Upper lobe of right lung (tissue), 1 donor: ENCODE measurements around the gene ERMARD. TPM values are rescaled to one million over a fixed set of nuclear protein-coding genes. Genes with fewer than 3 reads are reported as not detected.
A peak's percentile ranks its signal among the peaks of the same experiment; 100 is the strongest.

Source experiments
- ATAC-seq: fragments of 200-7000 bp; cut with Tn5 transposase; one replicate; pipeline ENCODE4 v1.9.1; 2020; ENCODE audit warnings: mild to moderate bottlenecking, moderate library complexity
- DNase-seq: peaks from one replicate; pipeline ENCODE4 v3.0.0-alpha.2; 2020
- H3K27ac ChIP-seq: fragments of 200-600 bp; one replicate; pipeline ENCODE4 v1.8.0; 2022
- H3K27me3 ChIP-seq: fragments of 200-600 bp; one replicate; pipeline ENCODE4 v1.8.0; 2022; ENCODE audit warnings: mild to moderate bottlenecking
- H3K36me3 ChIP-seq: fragments of 200-600 bp; one replicate; pipeline ENCODE4 v1.8.0; 2022
- H3K4me1 ChIP-seq: fragments of 200-600 bp; one replicate; pipeline ENCODE4 v1.8.0; 2022
- H3K4me3 ChIP-seq: fragments of 200-600 bp; one replicate; pipeline ENCODE4 v1.8.0; 2022; ENCODE audit warnings: mild to moderate bottlenecking
- H3K9me3 ChIP-seq: fragments of 200-600 bp; one replicate; pipeline ENCODE4 v1.8.0; 2022
- intact Hi-C: fragments of 100-400 bp; cut with DNase I; formaldehyde crosslinking; loops from one replicate; pipeline ENCODE4 v1.11.0; 2022
- total RNA-seq: library from RNA; stranded (reverse); fragmentation: NEBNext Ultra II Directional; extraction: Animal tissue kit (Norgen Biotek cat#: 25700); gene quantifications from one replicate; pipeline ENCODE4 v1.2.1, GENCODE V29; 2021
- TF ChIP-seq, protein P1 (sequence below): fragments of 200-600 bp; IDR thresholded peaks from one replicate; pipeline ENCODE4 v1.8.0; 2022; ENCODE audit warnings: antibody characterized with exemption
- donor health status: DM: no; HTN: yes; CAD: no; lungs with severe emphysema.

The ERMARD gene
- total RNA-seq, 1 donor from 2014 or later, result 25.6 TPM

- Histone ChIP-seq H3K4me3 (no peak overlapping the region), H3K4me1 (peaks cover 11% of the 10 kb centered on the region), H3K27me3 (no peaks in the 10 kb centered on the region), H3K9me3 (no peaks in the 10 kb centered on the region), H3K36me3 (no peaks in the 10 kb centered on the region), H3K27ac (no peak overlapping the region)
- TF ChIP-seq, protein P1, sequence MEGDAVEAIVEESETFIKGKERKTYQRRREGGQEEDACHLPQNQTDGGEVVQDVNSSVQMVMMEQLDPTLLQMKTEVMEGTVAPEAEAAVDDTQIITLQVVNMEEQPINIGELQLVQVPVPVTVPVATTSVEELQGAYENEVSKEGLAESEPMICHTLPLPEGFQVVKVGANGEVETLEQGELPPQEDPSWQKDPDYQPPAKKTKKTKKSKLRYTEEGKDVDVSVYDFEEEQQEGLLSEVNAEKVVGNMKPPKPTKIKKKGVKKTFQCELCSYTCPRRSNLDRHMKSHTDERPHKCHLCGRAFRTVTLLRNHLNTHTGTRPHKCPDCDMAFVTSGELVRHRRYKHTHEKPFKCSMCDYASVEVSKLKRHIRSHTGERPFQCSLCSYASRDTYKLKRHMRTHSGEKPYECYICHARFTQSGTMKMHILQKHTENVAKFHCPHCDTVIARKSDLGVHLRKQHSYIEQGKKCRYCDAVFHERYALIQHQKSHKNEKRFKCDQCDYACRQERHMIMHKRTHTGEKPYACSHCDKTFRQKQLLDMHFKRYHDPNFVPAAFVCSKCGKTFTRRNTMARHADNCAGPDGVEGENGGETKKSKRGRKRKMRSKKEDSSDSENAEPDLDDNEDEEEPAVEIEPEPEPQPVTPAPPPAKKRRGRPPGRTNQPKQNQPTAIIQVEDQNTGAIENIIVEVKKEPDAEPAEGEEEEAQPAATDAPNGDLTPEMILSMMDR, result no peak
- no peak for ATAC-seq
- intact Hi-C loops, result no loop called here
- DNase-seq, result no peak
Measured at GRCh38 chr6:169795196-169795595, 43.8 kb downstream of the ERMARD start.

- DNase-seq, result no peak
- intact Hi-C loops, result no loop called here
Measured at GRCh38 chr6:169798764-169799473, 47.5 kb downstream of the ERMARD start.

DNA sequence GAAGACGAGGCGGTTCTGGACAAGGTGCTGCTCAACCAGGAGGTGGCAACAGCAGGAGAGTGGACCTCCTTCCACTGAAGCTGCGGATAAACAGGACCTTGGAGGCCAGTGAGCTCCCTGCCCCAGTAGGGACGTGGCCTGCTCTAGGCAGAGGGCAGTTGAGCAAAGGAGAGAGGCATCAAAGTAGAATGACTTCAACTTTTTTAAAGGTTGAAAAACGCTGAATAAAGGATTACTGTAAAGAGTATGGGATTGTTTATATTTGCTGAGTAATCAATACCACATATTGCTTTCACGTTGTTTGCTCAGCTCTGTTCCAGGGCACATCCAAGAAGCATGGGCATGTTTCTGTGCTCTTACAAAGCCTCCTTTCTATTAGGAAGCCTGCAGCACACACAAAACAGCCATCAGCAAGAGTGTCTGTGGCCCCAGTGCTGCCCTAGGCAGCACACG is 48.1 kb downstream of the ERMARD start:
- DNase-seq, result no peak
- Histone ChIP-seq H3K4me3 (no peak overlapping the region), H3K27me3 (no peaks in the 10 kb centered on the region), H3K27ac (no peak overlapping the region), H3K36me3 (no peaks in the 10 kb centered on the region), H3K4me1 (peaks cover 4% of the 10 kb centered on the region), H3K9me3 (no peaks in the 10 kb centered on the region)
- TF ChIP-seq, protein P1, result no peak
- no peak for ATAC-seq
- intact Hi-C loops, result no loop called here

More at GRCh38 chr6:169798764-169799473, 47.5 kb downstream of the ERMARD start:
- no peaks in the 10 kb centered on the region for H3K36me3 ChIP-seq
- H3K27me3 ChIP-seq, result no peaks in the 10 kb centered on the region
- H3K4me3 ChIP-seq, result no peak overlapping the region
- ATAC-seq, result no peak
- no peaks in the 10 kb centered on the region for H3K9me3 ChIP-seq
- TF ChIP-seq, protein P1, result no peak
- H3K4me1 ChIP-seq, result peaks cover 4% of the 10 kb centered on the region
- no peak overlapping the region for H3K27ac ChIP-seq

GRCh38 chr6:169800116-169800667 is 48.8 kb downstream of the ERMARD start:
- intact Hi-C loops, result no loop called here
- Histone ChIP-seq H3K4me3 (no peak overlapping the region), H3K36me3 (no peaks in the 10 kb centered on the region), H3K27me3 (no peaks in the 10 kb centered on the region), H3K9me3 (no peaks in the 10 kb centered on the region), H3K4me1 (peaks cover 4% of the 10 kb centered on the region), H3K27ac (no peak overlapping the region)
- ATAC-seq, result peak; percentile 53
- peak; percentile 68 for DNase-seq
- TF ChIP-seq, protein P1, result no peak

- H3K9me3 ChIP-seq, result no peaks in the 10 kb centered on the region
- ATAC-seq, result peak; percentile 82
- H3K4me1 ChIP-seq, result peaks cover 4% of the 10 kb centered on the region
- DNase-seq, result peak; percentile 67
- H3K27ac ChIP-seq, result no peak overlapping the region
- no peak overlapping the region for H3K4me3 ChIP-seq
- intact Hi-C loops, result no loop called here
- no peaks in the 10 kb centered on the region for H3K36me3 ChIP-seq
- no peaks in the 10 kb centered on the region for H3K27me3 ChIP-seq
- TF ChIP-seq, protein P1, result no peak
Measured at GRCh38 chr6:169800668-169801395, 49.4 kb downstream of the ERMARD start.
